ENCODE data around the gene FBF1.

DNA sequence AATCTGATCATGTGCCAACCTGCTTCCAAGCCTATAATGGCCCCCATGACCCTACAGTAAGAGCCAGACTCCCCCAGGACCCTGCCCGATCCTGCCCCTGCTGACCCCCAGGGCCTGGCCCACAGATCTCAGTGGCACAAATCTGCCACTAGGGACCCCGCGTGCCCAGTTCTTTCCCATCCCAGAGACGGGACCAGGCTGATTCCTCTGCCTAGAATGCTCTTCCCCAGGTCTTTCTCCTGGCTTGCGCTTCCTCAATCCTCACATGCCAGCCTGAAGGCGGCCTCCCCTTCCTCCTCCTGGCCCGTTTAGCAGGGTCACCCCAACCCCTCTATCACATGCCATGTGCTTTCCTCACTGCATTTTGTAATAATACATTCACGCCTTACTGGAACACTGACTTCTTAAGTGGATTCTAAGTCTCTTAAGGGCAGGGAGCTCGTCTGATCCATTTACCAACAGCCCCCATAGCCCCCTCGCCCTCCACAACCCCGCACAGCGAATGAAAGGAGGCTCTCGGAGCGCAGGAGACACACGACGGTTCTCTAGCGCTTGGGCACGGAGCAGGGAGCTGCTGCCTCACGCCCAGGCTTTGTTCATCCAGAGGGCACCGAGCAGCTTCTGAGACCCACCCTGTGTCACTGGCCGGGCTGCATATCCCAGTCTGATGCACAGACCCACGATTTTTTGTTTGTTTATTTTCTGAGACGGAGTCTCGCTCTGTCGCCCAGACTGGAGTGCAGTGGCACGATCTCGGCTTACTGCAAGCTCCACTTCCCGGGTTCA lies 45.3 kb downstream of the FBF1 start:
- TF ChIP-seq POLR2A (IDR thresholded peaks at IDR 0.05), result no peak
- TF ChIP-seq, protein P1, sequence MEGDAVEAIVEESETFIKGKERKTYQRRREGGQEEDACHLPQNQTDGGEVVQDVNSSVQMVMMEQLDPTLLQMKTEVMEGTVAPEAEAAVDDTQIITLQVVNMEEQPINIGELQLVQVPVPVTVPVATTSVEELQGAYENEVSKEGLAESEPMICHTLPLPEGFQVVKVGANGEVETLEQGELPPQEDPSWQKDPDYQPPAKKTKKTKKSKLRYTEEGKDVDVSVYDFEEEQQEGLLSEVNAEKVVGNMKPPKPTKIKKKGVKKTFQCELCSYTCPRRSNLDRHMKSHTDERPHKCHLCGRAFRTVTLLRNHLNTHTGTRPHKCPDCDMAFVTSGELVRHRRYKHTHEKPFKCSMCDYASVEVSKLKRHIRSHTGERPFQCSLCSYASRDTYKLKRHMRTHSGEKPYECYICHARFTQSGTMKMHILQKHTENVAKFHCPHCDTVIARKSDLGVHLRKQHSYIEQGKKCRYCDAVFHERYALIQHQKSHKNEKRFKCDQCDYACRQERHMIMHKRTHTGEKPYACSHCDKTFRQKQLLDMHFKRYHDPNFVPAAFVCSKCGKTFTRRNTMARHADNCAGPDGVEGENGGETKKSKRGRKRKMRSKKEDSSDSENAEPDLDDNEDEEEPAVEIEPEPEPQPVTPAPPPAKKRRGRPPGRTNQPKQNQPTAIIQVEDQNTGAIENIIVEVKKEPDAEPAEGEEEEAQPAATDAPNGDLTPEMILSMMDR (IDR thresholded peaks at IDR 0.05), result peak in 1 of 3 donors; percentile 13
